ENCODE data around the gene CSMD2.

Gene CSMD2

DNA sequence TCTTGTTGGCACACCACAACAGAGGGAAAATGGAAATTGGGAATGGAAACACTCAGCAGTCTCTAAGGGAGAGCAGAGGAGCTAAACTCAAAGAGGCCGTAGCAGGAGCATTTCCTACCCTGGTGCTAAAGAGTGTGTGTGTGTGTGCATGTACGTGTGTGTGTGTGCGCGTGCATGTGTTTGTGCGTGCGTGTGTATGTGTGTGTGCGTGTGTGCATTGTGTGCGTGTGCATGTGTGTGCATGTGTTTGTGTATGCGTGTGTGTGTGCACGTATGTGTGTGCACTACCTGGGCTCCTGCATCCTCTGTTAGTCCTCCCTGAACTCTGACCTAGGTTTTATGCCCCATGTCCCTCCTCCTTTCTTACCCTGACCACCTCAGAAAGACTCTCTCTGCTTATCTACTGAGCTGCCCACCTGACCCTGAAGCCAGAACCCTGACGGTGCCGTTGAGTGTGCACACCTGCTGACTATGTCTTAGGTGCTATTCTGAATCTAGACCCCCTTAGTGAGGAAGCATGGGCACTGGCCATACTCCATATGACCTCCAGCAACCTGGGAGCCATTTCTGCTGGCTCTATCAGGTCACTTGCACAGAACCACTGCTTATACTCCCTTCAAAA is 458.3 kb downstream of the CSMD2 start:
- no peak for DNase-seq

GRCh38 chr1:33703464-33703863 is 461.6 kb downstream of the CSMD2 start:
- no peak for DNase-seq

GRCh38 chr1:33698361-33699035 is 466.5 kb downstream of the CSMD2 start:
- no peak for DNase-seq

- no peak for DNase-seq
Observed at GRCh38 chr1:33697816-33698215, 467.2 kb downstream of the CSMD2 start.

DNA sequence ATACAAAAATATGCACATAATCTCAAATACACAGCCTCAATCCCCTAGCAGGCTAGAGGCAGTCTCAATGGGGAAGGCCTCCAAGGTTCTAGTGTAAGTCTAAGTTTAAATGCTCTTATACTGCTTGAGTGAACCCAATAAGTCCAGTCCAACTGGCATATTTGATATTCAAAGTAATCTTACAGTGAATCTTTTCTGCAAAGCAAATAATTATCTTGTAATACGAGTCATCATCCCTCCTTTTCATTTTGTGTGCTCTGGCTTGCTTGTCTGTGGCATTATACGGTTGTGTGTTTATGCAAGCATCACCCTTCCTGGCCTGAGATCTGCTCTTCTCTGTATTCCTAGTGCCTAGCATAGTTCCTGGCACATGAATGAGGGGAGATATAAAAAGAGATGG is 468.1 kb downstream of the CSMD2 start:
- DNase-seq, result no peak

- DNase-seq, result no peak
Observed at GRCh38 chr1:33696311-33696710, 468.7 kb downstream of the CSMD2 start.

GRCh38 chr1:33692206-33693188 is 472.5 kb downstream of the CSMD2 start:
- no peak for DNase-seq

GRCh38 chr1:33687000-33687399 is 478.0 kb downstream of the CSMD2 start:
- DNase-seq, result no peak

- no peak for DNase-seq
Observed at GRCh38 chr1:33686551-33686950, 478.5 kb downstream of the CSMD2 start.

DNA sequence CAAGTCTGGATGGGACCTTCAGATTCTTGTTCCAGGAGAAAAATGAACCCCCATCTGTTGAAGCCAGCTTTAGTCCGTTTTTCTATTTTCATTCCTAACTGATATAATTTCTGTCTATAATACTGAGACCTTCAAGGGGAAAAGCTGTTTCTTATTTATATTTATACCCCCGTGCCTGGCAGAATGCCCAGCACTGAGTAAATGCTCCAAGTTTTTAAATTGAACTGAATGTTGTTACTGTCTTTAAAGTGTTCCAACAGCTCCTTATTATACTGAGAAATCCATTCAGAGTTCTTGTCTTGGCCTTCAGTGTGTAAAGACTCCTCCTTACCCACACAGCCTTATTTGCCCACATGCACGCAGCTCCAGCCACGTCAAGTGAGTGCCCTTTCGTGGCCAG is 479.8 kb downstream of the CSMD2 start:
- DNase-seq, result no peak

GRCh38 chr1:33684396-33685179 is 480.4 kb downstream of the CSMD2 start:
- no peak for DNase-seq

DNA sequence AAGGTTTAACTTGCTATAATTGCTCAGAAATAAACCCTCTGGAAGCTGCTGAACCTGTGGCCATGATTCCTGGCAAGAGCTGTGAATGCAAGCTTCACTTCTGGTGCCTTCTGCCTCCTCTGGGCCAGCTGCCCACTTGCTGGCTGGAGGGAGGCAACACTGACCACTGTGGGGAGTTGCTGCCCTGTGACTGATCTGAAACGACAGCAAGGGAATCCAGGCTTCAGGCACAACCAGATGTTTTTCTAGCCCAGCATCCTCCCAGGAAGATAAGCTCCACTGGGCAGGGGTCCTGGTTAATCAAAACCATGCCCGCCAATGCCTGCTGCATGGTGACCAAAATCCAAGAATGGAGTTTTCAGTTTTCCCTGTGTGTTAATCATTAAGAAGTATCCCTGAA is 481.1 kb downstream of the CSMD2 start:
- DNase-seq, result no peak

DNA sequence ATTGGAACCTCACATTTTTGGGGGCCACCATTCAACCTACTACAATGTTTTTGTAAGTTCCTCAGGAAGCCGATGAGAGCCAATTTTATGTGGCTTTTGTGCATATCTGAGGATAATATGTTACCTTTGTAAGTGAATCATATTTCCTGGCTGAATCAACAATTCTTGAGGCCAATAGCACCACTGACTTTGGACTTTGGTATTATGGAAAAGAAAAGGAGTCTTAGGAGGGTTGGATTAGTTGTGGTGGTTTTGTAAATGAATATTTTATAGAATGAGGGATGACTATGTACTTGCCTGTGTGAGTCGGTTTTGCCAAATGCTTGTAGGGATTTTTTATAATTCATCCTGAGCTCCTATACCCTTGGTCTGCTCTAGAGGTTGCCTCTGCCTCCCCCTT is 482.7 kb downstream of the CSMD2 start:
- DNase-seq, result no peak

GRCh38 chr1:33680281-33680840 is 484.7 kb downstream of the CSMD2 start:
- DNase-seq, result no peak

GRCh38 chr1:33670567-33670966 is 494.5 kb downstream of the CSMD2 start:
- no peak for DNase-seq

- no peak for DNase-seq
Observed at GRCh38 chr1:33668695-33669094, 496.3 kb downstream of the CSMD2 start.

- DNase-seq, result no peak
Observed at GRCh38 chr1:33667386-33668282, 497.4 kb downstream of the CSMD2 start.

GRCh38 chr1:33666616-33667015 is 498.4 kb downstream of the CSMD2 start:
- DNase-seq, result no peak

GRCh38 chr1:33661811-33662454 is 503.1 kb downstream of the CSMD2 start:
- DNase-seq, result no peak

DNA sequence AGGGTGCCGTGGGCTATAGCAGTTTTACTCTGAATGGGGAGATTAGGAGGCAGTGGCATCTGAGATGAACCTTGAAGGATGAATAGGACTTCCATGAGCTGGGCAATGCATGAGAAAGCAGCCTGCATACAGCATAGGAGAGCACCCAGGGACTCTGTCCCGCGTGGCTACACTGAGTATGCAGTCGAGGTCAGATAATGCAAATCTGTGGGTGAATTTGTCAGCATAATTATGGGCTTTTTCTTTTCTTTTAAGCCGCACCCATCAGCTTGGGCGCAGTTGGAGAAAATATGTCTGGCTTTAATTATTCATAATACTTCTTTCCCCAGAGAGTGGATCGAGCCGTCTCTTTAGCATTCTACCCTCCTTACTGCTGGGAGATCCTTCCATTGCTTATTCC is 504.1 kb downstream of the CSMD2 start:
- no peak for DNase-seq

DNA sequence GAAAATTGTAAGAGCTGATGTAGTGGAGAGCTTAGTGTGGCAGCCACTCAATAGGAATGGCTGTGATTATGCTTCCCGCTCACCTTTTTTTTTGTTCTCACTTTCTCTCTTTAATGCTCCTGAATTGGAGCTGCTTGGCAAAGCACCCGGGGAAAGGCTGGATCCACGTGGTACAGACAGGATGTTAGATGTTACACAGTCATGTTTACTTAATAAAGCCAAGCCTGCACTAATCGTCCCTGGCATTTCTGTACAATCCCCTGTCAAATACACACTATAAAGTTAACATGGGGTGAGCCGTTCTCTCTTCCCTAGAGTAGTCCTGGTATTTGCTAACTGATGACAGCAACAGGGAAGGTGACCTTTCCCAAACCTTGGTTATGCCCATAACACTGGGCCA is 504.8 kb downstream of the CSMD2 start:
- DNase-seq, result no peak

Data from OCI-M1 (cell line).